Trophoblast cell (in vitro differentiated cells and primary cell): ENCODE measurements around the gene ECHDC3.

Experiments
- DNase-seq, 2 donors: peaks; one replicate each; pipeline ENCODE4 v3.0.0-alpha.2; 2016
- H2AFZ ChIP-seq: 2 replicates; pipeline ENCODE4 v1.6.1; 2013; ENCODE audit warnings: low read length, moderate library complexity, mild to moderate bottlenecking; ENCODE audit not compliant: insufficient read depth, poor library complexity
- H2AK5ac ChIP-seq: 2 replicates; pipeline ENCODE4 v1.6.1; 2013; ENCODE audit warnings: mild to moderate bottlenecking, low read length
- H2BK120ac ChIP-seq: 2 replicates; pipeline ENCODE4 v1.6.1; 2013; ENCODE audit warnings: low read length, mild to moderate bottlenecking, moderate library complexity; ENCODE audit not compliant: insufficient read depth, poor library complexity
- H2BK12ac ChIP-seq: 2 replicates; pipeline ENCODE4 v1.6.1; 2013; ENCODE audit warnings: mild to moderate bottlenecking, low read length, moderate library complexity
- H2BK5ac ChIP-seq: 2 replicates; pipeline ENCODE4 v1.6.1; 2013; ENCODE audit warnings: low read length, low read depth, moderate library complexity, mild to moderate bottlenecking; ENCODE audit not compliant: poor library complexity
- H3K14ac ChIP-seq: 2 replicates; pipeline ENCODE4 v1.6.1; 2013; ENCODE audit warnings: mild to moderate bottlenecking, low read length
- H3K18ac ChIP-seq: 2 replicates; pipeline ENCODE4 v1.6.1; 2013; ENCODE audit warnings: mild to moderate bottlenecking, low read length
- H3K23ac ChIP-seq: 2 replicates; pipeline ENCODE4 v1.6.1; 2013; ENCODE audit warnings: low read length
- H3K27ac ChIP-seq: 2 replicates; pipeline ENCODE4 v1.5.1; 2013; ENCODE audit warnings: low read depth, mild to moderate bottlenecking, inconsistent platforms, low read length, moderate library complexity
- H3K27me3 ChIP-seq: 2 replicates; pipeline ENCODE4 v1.6.1; 2013; ENCODE audit warnings: inconsistent platforms, mild to moderate bottlenecking, low read length, moderate library complexity; ENCODE audit not compliant: insufficient read depth
- H3K36me3 ChIP-seq, 2 experiments: 1 replicate in 1 of 2; 2 replicates in 1 of 2; pipeline ENCODE4 v1.6.1; 2013; ENCODE audit warnings: low read length in 2 of 2, mild to moderate bottlenecking in 2 of 2, moderate library complexity in 1 of 2; ENCODE audit not compliant: insufficient read depth in 2 of 2, control insufficient read depth in 1 of 2
- H3K4ac ChIP-seq: 2 replicates; pipeline ENCODE4 v1.6.1; 2013; ENCODE audit warnings: low read depth, mild to moderate bottlenecking, low read length, moderate library complexity
- H3K4me1 ChIP-seq, 2 experiments: 1 replicate in 1 of 2; 2 replicates in 1 of 2; pipeline ENCODE4 v1.6.1; 2013; ENCODE audit warnings: low read length in 2 of 2, mild to moderate bottlenecking in 2 of 2, moderate library complexity in 1 of 2; ENCODE audit not compliant: insufficient read depth in 2 of 2, control insufficient read depth in 1 of 2
- H3K4me2 ChIP-seq: 2 replicates; pipeline ENCODE4 v1.6.1; 2013; ENCODE audit warnings: inconsistent platforms, mild to moderate bottlenecking, low read length, moderate library complexity
- H3K4me3 ChIP-seq: 2 replicates; pipeline ENCODE4 v1.5.1; 2013; ENCODE audit warnings: mild to moderate bottlenecking, low read depth, low read length, inconsistent platforms
- H3K79me1 ChIP-seq: one replicate; pipeline ENCODE4 v1.6.1; 2013; ENCODE audit warnings: low read length
- H3K79me2 ChIP-seq: 2 replicates; pipeline ENCODE4 v1.6.1; 2013; ENCODE audit warnings: low read length, mild to moderate bottlenecking; ENCODE audit not compliant: control insufficient read depth, insufficient read depth, poor library complexity
- H3K9ac ChIP-seq: 2 replicates; pipeline ENCODE4 v1.6.1; 2013; ENCODE audit warnings: mild to moderate bottlenecking, low read length
- H3K9me3 ChIP-seq: 2 replicates; pipeline ENCODE4 v1.6.1; 2013; ENCODE audit warnings: low read depth, mild to moderate bottlenecking, control low read depth, inconsistent platforms, low read length; ENCODE audit not compliant: insufficient read depth
- H4K12ac ChIP-seq: 2 replicates; pipeline ENCODE4 v1.6.1; 2013; ENCODE audit warnings: low read depth, mild to moderate bottlenecking, low read length, moderate library complexity
- H4K8ac ChIP-seq: 2 replicates; pipeline ENCODE4 v1.6.1; 2013; ENCODE audit warnings: low read depth, mild to moderate bottlenecking, low read length, moderate library complexity
- H4K91ac ChIP-seq: one replicate; pipeline ENCODE4 v1.6.1; 2013; ENCODE audit warnings: low read depth, mild to moderate bottlenecking, low read length, moderate library complexity
- WGBS: extraction: QIAGEN DNeasy Blood & Tissue Kit; methylation state at CpG from one replicate; pipeline ENCODE4 v1.1.7; 2013; ENCODE audit warnings: missing lambda C conversion rate; ENCODE audit not compliant: insufficient read length, insufficient coverage; ENCODE audit errors: extremely low coverage; 5-methylcytosine and 5-hydroxymethylcytosine counted together

The ECHDC3 gene

GRCh38 chr10:11698691-11699549 is 43.3 kb upstream of the ECHDC3 start:
- Histone ChIP-seq H2BK12ac (no peak overlapping the region), H3K4me1 (no peaks in the 10 kb centered on the region), H3K4ac (no peak overlapping the region), H3K9me3 (no peaks in the 10 kb centered on the region), H4K8ac (no peak overlapping the region), H2AFZ (no peak overlapping the region), H2AK5ac (no peak overlapping the region), H3K9ac (no peak overlapping the region), H4K91ac (no peak overlapping the region), H4K12ac (no peak overlapping the region), H2BK5ac (no peak overlapping the region), H3K27me3 (no peaks in the 10 kb centered on the region), H3K36me3 (no peaks in the 10 kb centered on the region), H3K14ac (no peak overlapping the region), H3K27ac (no peak overlapping the region), H3K23ac (no peak overlapping the region), H3K79me1 (no peaks in the 10 kb centered on the region), H3K18ac (no peak overlapping the region), H3K79me2 (no peaks in the 10 kb centered on the region), H3K4me2 (no peak overlapping the region), H3K4me3 (no peak overlapping the region), H2BK120ac (no peak overlapping the region)
- WGBS: no CpG with 5 or more reads among the region's 5 CpGs
- DNase-seq: no peak

GRCh38 chr10:11699550-11700097 is 42.6 kb upstream of the ECHDC3 start:
- Histone ChIP-seq H3K4me2 (no peak overlapping the region), H3K79me2 (no peaks in the 10 kb centered on the region), H3K27ac (no peak overlapping the region), H3K4ac (no peak overlapping the region), H2AFZ (no peak overlapping the region), H3K4me3 (no peak overlapping the region), H2BK12ac (no peak overlapping the region), H4K8ac (no peak overlapping the region), H3K79me1 (no peaks in the 10 kb centered on the region), H2BK120ac (no peak overlapping the region), H4K91ac (no peak overlapping the region), H2AK5ac (no peak overlapping the region), H3K9me3 (no peaks in the 10 kb centered on the region), H3K14ac (no peak overlapping the region), H3K36me3 (no peaks in the 10 kb centered on the region), H3K18ac (no peak overlapping the region), H3K9ac (no peak overlapping the region), H3K27me3 (no peaks in the 10 kb centered on the region), H4K12ac (no peak overlapping the region), H3K23ac (no peak overlapping the region), H3K4me1 (peaks cover 3 to 4% of the 10 kb centered on the region in 2 experiments), H2BK5ac (no peak overlapping the region)
- DNase-seq: no peak
- no CpG with 5 or more reads among the region's 14 CpGs for WGBS

GRCh38 chr10:11700539-11700938 is 41.6 kb upstream of the ECHDC3 start:
- Histone ChIP-seq H3K79me2 (no peaks in the 10 kb centered on the region), H3K9me3 (no peaks in the 10 kb centered on the region), H3K4ac (no peak overlapping the region), H4K12ac (no peak overlapping the region), H3K79me1 (no peaks in the 10 kb centered on the region), H3K23ac (no peak overlapping the region), H3K36me3 (no peaks in the 10 kb centered on the region), H3K27me3 (no peaks in the 10 kb centered on the region), H2AK5ac (no peak overlapping the region), H4K8ac (no peak overlapping the region), H2BK5ac (no peak overlapping the region), H2BK12ac (no peak overlapping the region), H3K4me1 (peaks cover 7% of the 10 kb centered on the region in 2 experiments), H3K27ac (no peak overlapping the region), H2AFZ (no peak overlapping the region), H3K4me3 (no peak overlapping the region), H4K91ac (no peak overlapping the region), H3K18ac (no peak overlapping the region), H3K9ac (no peak overlapping the region), H3K4me2 (no peak overlapping the region), H3K14ac (no peak overlapping the region), H2BK120ac (no peak overlapping the region)
- no peak for DNase-seq
- no CpG with 5 or more reads among the region's 6 CpGs for WGBS

- H2BK120ac ChIP-seq: no peak overlapping the region
- H3K23ac ChIP-seq: no peak overlapping the region
- no peak for DNase-seq
- no peak overlapping the region for H4K12ac ChIP-seq
- H3K9ac ChIP-seq: no peak overlapping the region
- WGBS: no CpG with 5 or more reads among the region's 6 CpGs
- peaks cover 1% of the 10 kb centered on the region for H3K9me3 ChIP-seq
- H3K79me1 ChIP-seq: no peaks in the 10 kb centered on the region
- no peak overlapping the region for H3K4me3 ChIP-seq
- no peaks in the 10 kb centered on the region for H3K27me3 ChIP-seq
- H3K4ac ChIP-seq: no peak overlapping the region
- no peak overlapping the region for H3K14ac ChIP-seq
- no peak overlapping the region for H3K18ac ChIP-seq
- no peak overlapping the region for H4K91ac ChIP-seq
- H4K8ac ChIP-seq: no peak overlapping the region
- no peak overlapping the region for H2AK5ac ChIP-seq
- no peaks in the 10 kb centered on the region for H3K79me2 ChIP-seq
- peaks cover 7% of the 10 kb centered on the region in 2 experiments for H3K4me1 ChIP-seq
- no peak overlapping the region for H3K27ac ChIP-seq
- no peaks in the 10 kb centered on the region for H3K36me3 ChIP-seq
- H3K4me2 ChIP-seq: no peak overlapping the region
- no peak overlapping the region for H2AFZ ChIP-seq
- no peak overlapping the region for H2BK12ac ChIP-seq
- no peak overlapping the region for H2BK5ac ChIP-seq
Measured at GRCh38 chr10:11701451-11702095, 40.6 kb upstream of the ECHDC3 start.
